GM19467 (cell line): ENCODE measurements around the gene ABHD15.

Experiments
- ATAC-seq: cut with Tn5 transposase; IDR thresholded peaks from one replicate; pipeline ENCODE4 v1.9.1; 2021; ENCODE audit warnings: mild to moderate bottlenecking, moderate library complexity; ENCODE audit not compliant: unreplicated experiment

Gene ABHD15

DNA sequence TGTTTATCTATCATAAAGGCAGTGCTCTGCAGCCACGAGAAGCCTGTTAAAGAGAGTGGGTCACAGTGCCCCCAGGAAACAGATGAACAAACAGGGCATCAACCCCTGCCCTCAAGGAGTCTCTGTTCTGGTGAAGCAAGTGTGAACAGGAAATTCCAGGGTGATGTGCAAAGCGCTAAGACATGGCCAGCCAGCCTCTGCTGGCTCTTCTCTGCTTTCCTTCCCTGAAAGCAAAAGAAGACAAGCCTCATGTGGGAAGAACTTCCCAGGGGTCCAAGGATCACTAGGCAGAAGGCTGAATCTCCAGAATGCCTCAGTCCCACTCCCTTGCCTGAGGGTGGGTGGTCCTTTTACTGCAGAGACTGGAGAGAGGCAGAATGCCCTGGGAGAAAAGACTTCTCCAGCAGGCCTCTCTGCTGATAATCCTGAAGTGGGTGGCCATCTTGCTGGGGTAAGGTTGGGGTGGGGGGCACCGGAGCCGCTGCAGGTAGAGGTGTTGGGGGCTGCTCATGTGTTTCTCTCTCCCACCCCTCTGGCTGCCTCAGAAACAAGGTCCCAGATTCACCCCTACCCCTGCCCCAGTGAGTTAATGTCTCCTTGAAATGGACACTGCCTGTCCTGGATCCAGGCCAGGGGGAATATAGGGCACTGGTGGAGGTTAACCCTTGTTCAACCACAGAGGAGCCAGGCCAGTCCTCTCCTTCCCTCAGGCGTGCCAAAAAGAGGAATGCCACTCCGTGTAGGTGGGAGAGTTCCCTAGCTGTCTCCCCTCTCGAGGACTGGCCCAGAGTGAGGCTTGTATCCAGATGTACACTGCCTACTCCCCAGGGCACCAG is 28.5 kb upstream of the ABHD15 start:
- no peak for ATAC-seq

DNA sequence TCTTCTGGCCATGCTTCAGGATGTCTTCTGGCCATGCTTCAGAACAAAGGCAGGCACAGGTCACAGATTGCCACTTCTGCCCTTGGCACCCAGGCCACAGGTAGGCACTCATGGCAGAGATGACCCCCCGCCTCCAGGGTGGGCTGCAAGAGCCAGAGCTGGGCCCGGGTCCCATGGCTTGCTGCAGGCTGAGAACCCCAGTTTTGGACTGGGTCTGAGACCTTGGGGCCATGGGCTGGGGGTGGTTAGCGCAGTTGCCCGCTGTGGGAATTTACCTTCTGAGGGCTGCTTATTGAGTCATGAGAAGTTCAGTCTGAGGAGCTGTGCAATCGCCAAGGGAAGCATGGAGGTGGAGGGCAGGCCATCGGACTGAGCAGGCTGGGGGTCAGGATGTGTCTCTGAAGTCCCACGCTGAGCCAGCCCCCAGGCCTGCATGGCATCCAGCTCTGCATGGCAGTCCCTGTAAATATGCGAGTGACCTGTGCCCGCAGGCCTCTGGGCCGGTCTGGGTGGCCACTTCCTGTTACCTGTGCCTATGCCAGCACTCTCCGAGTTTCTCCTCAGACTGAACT is 27.8 kb upstream of the ABHD15 start:
- no peak for ATAC-seq

DNA sequence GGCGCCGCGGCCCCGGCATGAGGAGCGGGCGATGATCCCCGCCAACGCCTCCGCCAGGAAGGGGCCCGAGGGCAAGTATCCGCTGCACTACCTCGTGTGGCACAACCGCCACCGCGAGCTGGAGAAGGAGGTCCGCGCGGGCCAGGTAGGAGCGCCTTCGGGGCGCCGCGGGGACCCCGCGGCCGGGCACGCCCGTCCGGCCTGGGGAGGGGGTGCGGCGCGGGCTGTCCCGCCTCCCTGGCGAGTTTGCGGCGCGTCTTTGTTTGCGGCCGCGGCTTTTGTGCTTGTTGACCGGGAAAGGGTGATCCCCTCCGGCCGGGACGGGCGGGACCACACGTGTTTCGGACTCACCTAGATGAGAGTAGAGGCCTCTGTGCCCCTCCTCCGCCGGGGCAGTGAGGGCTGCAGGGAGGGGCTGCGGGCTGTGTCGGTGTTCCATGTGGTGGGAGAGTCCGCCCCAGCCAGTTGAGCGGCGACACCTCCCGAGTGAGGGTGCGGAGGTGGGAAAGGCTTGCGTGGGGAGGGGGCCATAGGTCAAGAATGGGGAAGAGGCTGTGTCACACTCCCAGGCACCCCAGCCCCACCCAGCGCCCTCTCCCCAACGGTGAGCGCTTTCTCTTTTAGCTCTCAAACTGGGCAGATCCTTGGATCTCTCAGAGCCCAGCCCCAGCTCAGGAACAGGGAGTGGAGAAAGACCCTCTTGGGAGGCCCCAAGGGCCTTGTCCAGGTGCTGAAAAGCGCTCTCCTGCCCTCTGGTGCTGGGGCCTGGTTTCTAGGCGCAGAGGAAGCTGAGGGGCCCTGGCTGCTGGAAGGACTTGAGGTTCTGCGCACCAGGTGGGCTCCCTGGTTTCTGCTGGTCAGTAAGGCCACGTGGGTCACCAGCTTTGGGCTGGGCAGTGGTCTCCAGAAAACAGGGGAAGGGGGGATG is 27.0 kb upstream of the ABHD15 start:
- no peak for ATAC-seq

- no peak for ATAC-seq
These were observed 26.2 kb upstream of the ABHD15 start, which contains the start of gene ANKRD13B for GRCh38 chr17:29592850-29593551. ANKRD13B (plus strand) TSS chr17:29593132; CDS start chr17:29593622, 490 bp downstream.

DNA sequence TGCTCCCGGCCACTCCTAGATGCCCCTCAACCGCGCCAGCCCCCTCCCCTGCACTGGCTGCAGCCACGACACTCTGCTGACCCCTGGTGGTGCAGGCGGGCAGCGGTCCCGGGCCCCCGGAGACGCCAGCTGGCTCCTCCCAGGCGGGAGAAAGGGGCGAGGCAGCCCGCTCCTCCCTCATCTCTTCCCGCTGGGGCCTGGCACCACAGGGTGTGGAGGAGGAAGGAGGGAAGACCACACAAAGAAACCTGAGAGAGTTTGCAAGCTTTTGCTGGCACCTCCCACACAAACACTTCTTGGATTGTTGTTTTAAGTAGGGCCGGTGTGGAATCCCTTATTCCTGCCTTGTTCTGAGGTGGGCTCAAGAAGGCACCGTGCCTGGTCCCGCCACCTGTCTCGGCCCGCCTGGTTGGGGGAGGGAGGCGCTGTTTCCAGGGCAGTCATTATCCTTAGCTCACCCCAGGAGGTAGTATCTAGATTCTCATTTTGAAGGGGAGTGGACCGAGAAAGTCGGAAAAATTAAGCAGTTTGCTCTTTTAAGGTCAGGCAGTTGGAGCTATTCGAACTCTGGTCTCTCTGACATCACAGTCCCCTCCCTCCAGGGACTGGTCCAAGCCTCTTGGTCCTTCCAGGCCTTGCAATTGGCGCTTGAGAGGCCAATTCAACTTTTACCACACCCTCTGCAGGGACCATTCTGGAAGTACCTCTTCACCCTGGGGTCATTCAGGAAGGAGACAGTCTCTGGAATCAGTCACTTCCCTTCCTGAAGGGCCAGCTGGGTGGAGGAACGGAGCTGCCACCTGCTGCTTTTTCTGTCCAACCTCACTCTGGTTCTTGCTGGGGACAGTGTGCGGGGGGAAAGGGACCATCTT is 25.1 kb upstream of the ABHD15 start:
- peak; percentile 34 for ATAC-seq

- ATAC-seq = no peak
These were observed 24.4 kb upstream of the ABHD15 start for GRCh38 chr17:29591146-29591736.

DNA sequence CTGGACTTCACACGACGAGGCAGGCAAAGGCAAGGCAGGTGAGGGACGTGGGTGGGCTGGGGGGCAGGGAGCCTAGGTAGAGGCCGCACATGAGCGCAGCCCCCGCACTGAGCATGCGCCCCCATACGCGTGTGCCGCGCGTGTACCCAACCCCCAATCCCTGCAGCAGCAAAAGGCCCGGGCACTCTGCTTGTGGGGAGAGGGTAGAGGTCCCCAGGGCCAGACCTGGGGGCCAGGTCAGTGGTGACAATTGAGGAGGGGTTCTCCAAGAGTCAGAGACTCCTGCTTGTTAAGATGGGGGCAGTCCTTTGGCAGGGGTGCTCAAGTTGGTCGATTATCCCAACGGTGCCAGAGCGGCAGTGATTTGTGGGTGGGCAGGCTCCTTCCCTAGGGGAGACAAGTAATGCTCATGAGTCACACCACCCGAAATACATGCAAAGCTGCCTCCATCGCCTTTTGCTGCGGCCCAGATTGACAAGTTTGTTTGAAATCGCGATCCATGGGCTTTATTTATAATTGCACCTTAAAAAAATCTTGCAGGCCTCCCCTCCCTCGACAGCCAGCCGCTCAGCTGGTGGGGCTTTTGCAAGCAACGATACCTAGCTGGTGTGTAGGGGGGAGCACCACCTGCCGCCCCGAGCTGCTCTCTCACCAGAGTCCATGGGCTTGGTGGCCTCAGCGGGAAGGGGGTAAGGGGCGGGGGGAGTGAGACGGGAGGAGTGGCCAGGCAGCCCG is 23.7 kb upstream of the ABHD15 start:
- no peak for ATAC-seq

GRCh38 chr17:29589524-29590410 is 22.9 kb upstream of the ABHD15 start, which contains the start of gene GIT1:
GIT1 (minus strand) TSS chr17:29589648; CDS start chr17:29589378, 270 bp downstream.
- peak; percentile 55 for ATAC-seq

DNA sequence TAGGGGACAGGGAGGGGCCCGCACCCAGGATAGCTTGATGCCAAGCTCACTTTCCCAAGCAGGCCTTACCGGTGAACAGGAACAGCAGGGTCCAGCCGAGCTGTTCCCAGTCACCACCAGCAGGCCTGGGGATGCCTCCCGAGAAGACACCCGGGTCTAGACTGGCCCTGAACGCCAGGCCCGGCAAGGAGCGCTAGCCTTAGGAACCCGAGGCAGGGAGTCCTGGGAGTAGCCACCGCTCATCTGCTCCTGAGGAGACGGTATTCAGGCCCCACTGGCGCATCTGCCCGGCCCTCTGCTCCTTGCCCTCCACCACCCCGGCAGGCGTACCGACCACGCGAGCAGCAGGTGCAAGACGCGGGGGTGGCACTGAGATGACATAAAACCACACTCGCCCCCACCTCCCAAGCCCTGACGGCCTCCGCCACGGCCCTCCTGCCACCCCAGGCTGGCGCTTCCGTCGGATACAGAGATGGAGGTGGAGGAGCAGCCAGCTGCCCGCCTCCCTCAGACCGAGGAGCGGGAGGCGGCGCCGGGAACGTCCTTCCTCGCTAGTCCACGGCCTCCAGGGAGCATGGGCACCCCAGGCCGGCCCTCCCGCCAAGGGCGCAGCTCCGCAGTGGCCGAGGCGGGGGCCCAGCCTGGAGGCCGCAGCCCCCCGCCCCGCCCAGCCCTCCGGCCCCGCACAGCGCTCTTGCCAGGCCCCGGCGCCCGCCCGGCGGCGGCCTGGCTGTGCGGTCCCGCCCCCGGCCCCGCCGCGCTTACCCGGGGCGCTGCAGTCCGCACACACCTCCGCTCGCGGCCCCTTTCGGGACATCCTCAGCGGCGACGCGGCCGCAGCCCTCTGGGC is 21.9 kb upstream of the ABHD15 start:
- ATAC-seq = peak; percentile 15

DNA sequence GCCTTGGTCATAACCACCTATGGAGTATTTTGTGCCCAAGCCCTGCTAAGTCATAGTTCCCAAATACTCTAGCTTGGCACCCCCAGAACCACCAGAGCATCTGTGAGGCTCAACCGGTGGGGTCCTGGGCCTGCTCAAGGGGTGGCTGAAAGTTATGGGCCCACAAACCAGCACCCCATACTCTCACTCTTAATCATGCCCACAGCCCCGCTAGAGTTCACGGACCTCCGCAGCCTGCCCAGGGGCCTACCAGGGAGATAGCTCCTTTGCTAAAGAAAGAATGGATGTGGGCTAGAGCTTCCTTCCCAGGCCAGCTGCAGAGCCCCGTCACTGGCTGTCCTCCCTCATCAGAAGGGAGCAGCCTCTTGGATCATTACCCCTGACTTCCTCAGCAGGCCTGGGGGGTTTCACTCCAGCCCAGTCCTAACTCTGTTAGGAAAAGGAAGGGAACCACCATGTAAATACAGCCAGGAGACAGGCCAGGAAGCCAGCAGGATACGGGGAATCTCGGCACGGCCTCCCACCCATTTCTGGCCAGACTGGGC is 21.3 kb upstream of the ABHD15 start:
- ATAC-seq = no peak

DNA sequence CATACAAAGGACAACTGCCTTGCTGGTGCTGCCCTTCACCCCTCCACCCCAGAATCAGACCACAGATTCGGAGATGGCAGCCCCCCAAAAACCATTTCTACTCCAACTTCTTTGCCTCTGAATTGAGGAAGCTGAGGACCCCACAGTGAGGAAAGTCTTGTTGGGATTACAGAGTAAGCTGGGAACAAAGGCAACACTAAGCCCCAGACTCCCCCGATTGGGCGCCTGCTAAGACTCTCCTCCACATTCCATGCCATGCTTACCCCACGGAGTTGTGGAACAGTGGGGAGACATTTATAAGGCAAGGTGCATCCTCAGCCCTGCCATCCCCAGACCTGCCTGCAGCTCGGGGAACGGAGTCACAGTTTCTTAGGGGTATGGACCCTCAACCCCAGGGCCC is 20.8 kb upstream of the ABHD15 start:
- no peak for ATAC-seq

DNA sequence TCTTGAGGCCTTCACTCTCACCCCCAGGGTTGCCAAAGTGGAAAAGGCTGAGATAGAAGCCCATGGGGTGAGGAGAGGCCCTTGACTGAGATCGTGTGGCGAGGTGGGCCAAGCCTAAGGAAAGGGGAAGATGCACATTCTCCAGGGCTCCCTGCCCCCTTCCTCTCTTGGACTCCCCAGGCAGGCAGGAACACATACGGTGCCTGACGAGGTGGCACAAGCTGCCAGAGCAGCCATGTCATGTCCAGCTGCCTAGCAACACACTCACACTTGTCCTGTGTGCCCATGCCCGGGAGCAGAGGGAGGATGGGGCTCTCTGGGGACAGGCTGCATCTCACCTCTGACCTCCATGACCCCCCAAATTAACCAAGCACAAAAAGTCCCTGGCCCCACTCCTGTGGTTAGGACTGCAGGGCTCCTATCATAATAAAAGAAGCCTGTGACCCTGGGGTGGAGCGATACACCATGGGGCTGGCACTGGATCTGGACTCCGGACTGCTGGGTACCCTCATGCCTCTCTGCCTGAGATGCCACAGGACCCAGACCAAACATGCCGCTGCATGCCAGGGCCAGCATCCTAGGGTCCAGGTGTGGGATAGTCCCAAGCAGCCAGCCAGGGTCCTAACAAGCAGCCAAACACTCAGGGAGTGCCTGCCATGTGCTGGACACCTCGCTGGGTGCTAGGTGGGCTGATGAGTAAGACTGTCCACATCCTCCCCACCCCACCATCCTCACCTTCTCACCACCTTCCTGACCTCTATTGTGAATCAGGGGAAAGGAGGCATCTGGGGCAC is 20.0 kb upstream of the ABHD15 start:
- ATAC-seq = no peak

- ATAC-seq = no peak
These were observed 18.4 kb upstream of the ABHD15 start for GRCh38 chr17:29585080-29585751.

DNA sequence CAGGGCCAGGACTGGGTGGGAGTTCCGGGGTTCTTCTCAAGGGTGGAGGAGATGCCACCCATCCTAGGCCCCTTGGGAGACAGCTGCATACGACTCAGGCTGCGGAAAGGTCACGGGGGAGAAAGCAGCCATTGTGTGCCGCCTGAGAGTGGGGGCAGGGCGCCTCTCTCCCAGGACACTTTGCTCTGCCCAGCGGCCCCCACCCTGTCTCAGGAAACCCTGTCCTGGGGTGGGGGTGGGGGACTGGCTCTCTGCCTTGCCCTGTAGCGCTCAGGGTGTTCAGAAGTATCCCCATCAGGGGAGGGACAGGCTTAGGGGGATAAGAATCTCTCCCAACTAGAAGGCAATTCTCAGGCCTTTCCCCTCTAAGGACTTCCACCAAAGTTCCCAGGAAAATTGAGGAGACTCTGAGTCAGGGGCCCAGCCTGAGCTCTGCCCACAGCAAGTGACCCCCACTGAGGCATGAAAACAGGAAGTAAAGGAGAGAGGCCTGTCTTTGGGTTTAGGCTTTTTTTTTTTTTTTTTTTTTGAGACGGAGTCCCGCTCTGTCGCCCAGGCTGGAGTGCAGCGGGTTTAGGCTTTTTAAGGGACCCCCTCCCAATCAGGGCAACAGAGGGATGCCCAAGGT is 17.7 kb upstream of the ABHD15 start:
- no peak for ATAC-seq
